Activated CD4-positive, alpha-beta T cell treated with anti-CD3 and anti-CD28 coated beads, Interleukin-2, amount 10 ng/mL, durations not matched to agents 24 days and 14 days (primary cell): Measurements from ENCODE around the gene FREM1. TPM values are rescaled to one million over a fixed set of nuclear protein-coding genes. Genes with fewer than 3 reads are reported as not detected.

Experiments used
- DNase-seq: peaks from one replicate; pipeline ENCODE4 v3.0.0; 2022
- H3K27ac Mint-ChIP-seq: one replicate; pipeline ENCODE4 v1.8.0; 2022; ENCODE audit warnings: mild to moderate bottlenecking, mixed read lengths
- H3K27me3 Mint-ChIP-seq: one replicate; pipeline ENCODE4 v1.8.0; 2022; ENCODE audit warnings: mixed read lengths
- H3K36me3 Mint-ChIP-seq: one replicate; pipeline ENCODE4 v1.8.0; 2022; ENCODE audit warnings: low read depth, mild to moderate bottlenecking, mixed read lengths
- H3K4me1 Mint-ChIP-seq: one replicate; pipeline ENCODE4 v1.8.0; 2021; ENCODE audit warnings: mixed read lengths
- H3K4me3 Mint-ChIP-seq: one replicate; pipeline ENCODE4 v1.8.0; 2022; ENCODE audit warnings: mild to moderate bottlenecking, moderate library complexity, mixed read lengths
- H3K9me3 Mint-ChIP-seq: one replicate; pipeline ENCODE4 v1.8.0; 2021; ENCODE audit warnings: mixed read lengths
- intact Hi-C: fragments of 100-400 bp; cut with micrococcal nuclease; formaldehyde crosslinking; loops from one replicate; pipeline ENCODE4 v1.15.1; 2023
- total RNA-seq: library from RNA; stranded (reverse); gene quantifications from 2 replicates; pipeline ENCODE4 v1.2.3, GENCODE V29; 2022

Gene FREM1
- total RNA-seq, 1 donor from 2014 or later: not detected

GRCh38 chr9:14741369-14741768 is 168.9 kb downstream of the FREM1 start:
- Mint-ChIP-seq H3K4me1 (no peaks in the 10 kb centered on the region), H3K36me3 (no peaks in the 10 kb centered on the region), H3K4me3 (no peak overlapping the region), H3K27me3 (no peaks in the 10 kb centered on the region), H3K9me3 (no peaks in the 10 kb centered on the region), H3K27ac (no peak overlapping the region)
- DNase-seq: no peak
- intact Hi-C loops: no loop called here

DNA sequence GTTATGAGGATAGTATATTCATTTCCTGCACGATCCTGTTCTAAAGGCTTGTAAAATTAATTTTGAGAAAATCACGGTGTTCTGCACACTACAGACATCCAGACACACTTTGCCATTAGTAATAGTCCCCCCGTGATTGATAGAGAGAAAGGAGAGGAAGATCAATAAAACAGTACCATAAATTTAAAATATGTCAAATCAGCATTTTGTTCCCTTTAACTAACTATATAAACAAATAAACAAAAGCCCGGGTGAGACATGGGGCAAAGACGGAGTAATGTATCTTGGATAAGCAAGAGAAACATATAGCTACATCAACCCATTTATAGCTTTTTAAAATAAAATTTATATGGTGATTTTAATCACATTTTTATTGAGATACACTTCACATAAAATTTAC is 177.1 kb downstream of the FREM1 start:
- intact Hi-C loops: no loop called here
- H3K36me3 Mint-ChIP-seq: no peaks in the 10 kb centered on the region
- H3K27me3 Mint-ChIP-seq: peaks cover 3% of the 10 kb centered on the region
- no peak overlapping the region for H3K4me3 Mint-ChIP-seq
- no peaks in the 10 kb centered on the region for H3K4me1 Mint-ChIP-seq
- DNase-seq: no peak
- no peak overlapping the region for H3K27ac Mint-ChIP-seq
- no peaks in the 10 kb centered on the region for H3K9me3 Mint-ChIP-seq

DNA sequence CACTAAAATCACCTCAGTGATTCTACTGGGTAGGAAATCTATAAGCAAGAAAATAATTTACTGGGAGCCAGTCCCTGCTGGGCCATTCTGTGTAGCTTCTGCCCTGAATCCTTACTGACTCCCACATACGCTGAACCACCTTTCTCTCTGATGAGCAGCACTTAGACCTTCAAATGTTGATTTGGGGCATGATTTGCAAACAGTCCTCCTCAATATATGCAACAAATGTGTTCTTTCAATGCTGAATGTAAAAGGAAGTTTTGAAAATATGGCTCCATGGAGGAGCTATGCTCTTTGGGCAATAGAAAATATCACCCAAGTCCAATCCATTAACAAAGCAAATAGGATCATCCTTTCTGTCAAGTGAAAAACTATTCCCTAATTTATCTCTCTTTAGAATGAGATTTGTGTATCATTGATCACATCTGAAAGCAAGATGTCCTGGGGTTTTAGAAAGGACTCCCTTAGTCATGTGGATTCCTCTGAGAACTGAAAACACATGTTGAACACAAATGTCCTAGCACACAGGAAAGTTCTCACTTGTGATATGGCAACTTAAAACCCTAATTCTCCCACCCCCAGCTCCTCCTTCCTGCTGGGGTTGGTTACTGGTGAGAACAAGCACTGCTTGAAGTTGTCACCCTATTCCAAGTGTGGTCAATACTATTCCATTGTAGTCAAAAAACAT is 178.8 kb downstream of the FREM1 start:
- no peak for DNase-seq
- no peaks in the 10 kb centered on the region for H3K36me3 Mint-ChIP-seq
- intact Hi-C loops: no loop called here

DNA sequence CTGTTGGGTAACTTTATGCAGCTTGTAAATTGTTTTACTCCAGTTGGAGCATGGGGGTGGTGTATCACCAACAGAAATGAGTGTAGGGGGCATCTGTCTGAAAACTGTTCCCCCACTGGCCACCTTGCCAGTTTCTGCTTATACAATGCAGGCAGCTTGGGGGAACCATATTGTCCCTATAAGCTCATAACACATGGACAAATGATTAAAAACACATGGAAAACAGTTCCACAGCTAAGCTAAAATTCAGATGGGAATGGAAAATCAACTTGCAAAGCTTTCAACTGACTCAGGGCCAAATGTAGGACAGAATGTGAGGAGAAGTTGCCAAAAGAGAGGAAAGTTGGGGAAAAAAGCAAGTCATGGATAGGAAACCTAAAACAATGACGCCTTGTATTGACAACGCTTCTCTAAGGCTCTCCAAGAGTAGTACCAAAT is 179.7 kb downstream of the FREM1 start:
- no peaks in the 10 kb centered on the region for H3K4me1 Mint-ChIP-seq
- H3K9me3 Mint-ChIP-seq: no peaks in the 10 kb centered on the region
- intact Hi-C loops: no loop called here
- no peak overlapping the region for H3K27ac Mint-ChIP-seq
- H3K36me3 Mint-ChIP-seq: no peaks in the 10 kb centered on the region
- no peak for DNase-seq
- H3K4me3 Mint-ChIP-seq: no peak overlapping the region
- peaks cover 3% of the 10 kb centered on the region for H3K27me3 Mint-ChIP-seq

More for the DNA sequence above, 178.8 kb downstream of the FREM1 start:
- Mint-ChIP-seq H3K4me1 (no peaks in the 10 kb centered on the region), H3K27me3 (peaks cover 3% of the 10 kb centered on the region), H3K27ac (no peak overlapping the region), H3K9me3 (no peaks in the 10 kb centered on the region), H3K4me3 (no peak overlapping the region)

- H3K36me3 Mint-ChIP-seq: no peaks in the 10 kb centered on the region
- no peaks in the 10 kb centered on the region for H3K9me3 Mint-ChIP-seq
- no peak overlapping the region for H3K27ac Mint-ChIP-seq
- peaks cover 6% of the 10 kb centered on the region for H3K27me3 Mint-ChIP-seq
- H3K4me3 Mint-ChIP-seq: no peak overlapping the region
- H3K4me1 Mint-ChIP-seq: no peaks in the 10 kb centered on the region
- DNase-seq: no peak
- intact Hi-C loops: no loop called here
Measured at GRCh38 chr9:14723301-14723700, 186.9 kb downstream of the FREM1 start.

DNA sequence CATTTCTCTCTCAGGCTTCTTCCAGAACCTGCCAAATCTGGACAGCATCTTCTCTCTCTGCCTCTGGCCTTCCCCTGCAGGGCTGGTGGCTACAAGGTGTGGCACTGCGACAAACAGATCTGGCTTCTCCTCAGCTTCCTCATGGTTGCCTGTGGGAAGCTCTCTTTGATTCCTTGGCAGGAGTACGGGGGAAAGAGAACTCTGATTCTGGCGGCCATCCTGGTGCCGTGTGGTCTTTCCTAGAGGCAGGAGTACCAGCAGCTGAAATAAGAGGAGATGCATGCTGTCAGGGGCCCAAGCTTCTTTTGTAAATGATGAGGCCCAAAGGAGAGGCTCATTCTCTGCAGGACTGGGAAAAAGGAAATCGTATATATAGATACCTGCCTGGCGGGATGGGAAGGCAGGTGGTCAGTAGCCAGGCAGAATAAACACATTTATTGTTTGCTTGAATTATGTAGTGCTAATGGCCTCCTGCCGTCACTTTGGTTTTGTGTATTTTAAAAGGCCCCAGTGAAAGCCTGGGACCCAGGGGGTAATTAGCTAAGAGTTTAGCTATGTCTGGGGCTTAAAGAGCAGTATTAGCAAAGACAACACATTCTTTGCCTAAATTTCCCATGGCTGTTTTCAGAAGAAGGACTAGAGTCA is 187.7 kb downstream of the FREM1 start, which contains the start of gene CER1:
CER1 (minus strand) TSS at position 343 of the 645 bp plus-strand sequence; CDS start at position 282, 61 bp downstream.
- no peak within 1 kb of the TSS for H3K27ac Mint-ChIP-seq
- no peak for DNase-seq
- no peak within 1 kb of the TSS for H3K4me3 Mint-ChIP-seq
- peaks cover 7% of the 10 kb centered on the region for H3K27me3 Mint-ChIP-seq
- no peaks in the 10 kb centered on the region for H3K4me1 Mint-ChIP-seq
- no peaks in the 10 kb centered on the region for H3K9me3 Mint-ChIP-seq
- no peaks in the 10 kb centered on the region for H3K36me3 Mint-ChIP-seq
- intact Hi-C loops: no loop called here

DNA sequence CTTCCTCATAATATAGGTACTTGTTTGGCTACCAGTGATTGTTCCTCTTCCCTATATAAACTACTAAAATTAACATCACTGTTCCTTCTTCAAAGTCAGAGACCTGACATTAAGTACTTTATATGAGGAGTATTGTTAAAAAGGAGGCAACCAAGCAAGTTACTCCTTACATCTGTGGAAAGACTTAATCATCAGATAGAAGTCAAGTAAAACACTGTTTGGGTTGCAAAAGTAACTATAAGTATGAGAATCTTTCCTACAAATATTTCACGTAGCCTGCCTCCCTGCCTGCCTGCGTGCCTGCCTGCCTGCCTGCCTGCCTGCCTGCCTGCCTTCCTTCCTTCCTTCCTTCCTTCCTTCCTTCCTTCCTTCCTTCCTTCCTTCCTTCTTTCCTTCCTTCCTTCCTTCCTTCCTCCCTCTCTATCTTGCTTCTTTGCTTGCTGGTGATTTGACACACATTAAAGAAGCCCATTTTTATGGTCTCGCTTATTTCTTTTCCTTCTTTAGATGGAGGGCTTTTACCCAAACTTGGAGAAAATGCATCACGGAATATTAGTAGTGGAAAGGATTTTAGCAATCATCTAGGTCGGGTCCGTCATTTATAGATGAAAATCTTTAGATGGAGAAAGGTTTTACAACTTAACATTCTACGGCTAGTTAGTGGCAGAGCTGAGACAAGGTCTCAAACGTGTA is 190.9 kb downstream of the FREM1 start:
- no peaks in the 10 kb centered on the region for H3K9me3 Mint-ChIP-seq
- H3K4me1 Mint-ChIP-seq: no peaks in the 10 kb centered on the region
- peaks cover 8% of the 10 kb centered on the region for H3K27me3 Mint-ChIP-seq
- H3K4me3 Mint-ChIP-seq: no peak overlapping the region
- intact Hi-C loops: no loop called here
- DNase-seq: no peak
- H3K27ac Mint-ChIP-seq: no peak overlapping the region
- no peaks in the 10 kb centered on the region for H3K36me3 Mint-ChIP-seq

DNA sequence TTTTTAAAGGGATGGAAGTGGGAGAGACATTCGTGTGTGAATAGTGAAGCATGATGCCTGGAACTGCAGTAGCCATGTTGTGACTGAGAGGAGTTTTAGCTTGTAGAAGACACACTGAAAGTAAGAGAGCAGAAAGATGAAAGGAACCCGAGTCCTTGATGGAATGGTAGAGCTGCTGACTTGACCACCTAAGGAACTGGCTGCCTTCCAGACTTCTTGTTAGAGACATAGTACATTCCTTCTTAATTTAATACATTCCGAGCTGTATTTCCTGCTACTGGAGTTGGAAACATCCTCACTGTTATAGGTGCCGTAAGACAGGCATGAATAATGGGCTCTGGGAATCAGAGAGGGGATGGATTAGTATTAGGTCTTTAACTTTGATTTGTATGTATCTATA is 195.1 kb downstream of the FREM1 start:
- intact Hi-C loops: no loop called here
- H3K9me3 Mint-ChIP-seq: no peaks in the 10 kb centered on the region
- H3K36me3 Mint-ChIP-seq: no peaks in the 10 kb centered on the region
- H3K27ac Mint-ChIP-seq: no peak overlapping the region
- no peaks in the 10 kb centered on the region for H3K4me1 Mint-ChIP-seq
- H3K4me3 Mint-ChIP-seq: no peak overlapping the region
- no peak for DNase-seq
- peaks cover 11% of the 10 kb centered on the region for H3K27me3 Mint-ChIP-seq

DNA sequence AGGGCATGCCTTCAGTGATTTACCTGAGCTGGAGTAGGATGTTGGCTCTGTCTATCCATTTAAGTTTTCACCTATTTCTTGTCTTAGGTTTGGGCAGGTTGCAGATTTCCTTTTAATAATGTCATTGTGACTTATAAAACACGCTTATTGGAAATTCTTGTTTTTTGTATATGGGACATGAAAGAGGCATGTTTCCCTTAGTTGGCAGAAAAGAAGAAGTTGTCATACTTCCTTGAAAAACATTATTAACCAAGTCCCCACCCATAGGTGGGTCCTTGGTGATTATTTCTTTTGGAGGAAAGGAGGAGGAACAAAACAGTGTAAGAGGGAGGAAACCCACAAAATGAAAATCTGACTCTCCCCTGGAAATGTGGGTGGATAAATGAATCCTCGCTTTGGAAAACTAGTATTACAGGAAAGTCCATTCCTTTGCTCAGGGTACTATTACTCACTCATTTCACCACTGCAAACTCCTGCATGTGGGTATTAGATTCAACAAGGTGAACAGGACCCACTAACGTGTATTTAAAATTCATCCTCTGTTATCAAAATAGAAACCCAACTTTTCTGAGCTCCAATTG is 197.0 kb downstream of the FREM1 start:
- intact Hi-C loops: no loop called here
- Mint-ChIP-seq H3K27ac (no peak overlapping the region), H3K4me1 (no peaks in the 10 kb centered on the region), H3K9me3 (peaks cover 3% of the 10 kb centered on the region), H3K36me3 (no peaks in the 10 kb centered on the region), H3K27me3 (peaks cover 12% of the 10 kb centered on the region), H3K4me3 (no peak overlapping the region)
- DNase-seq: no peak

GRCh38 chr9:14710804-14711203 is 199.4 kb downstream of the FREM1 start:
- no peak for DNase-seq
- no peaks in the 10 kb centered on the region for H3K4me1 Mint-ChIP-seq

GRCh38 chr9:14706530-14707140 is 203.6 kb downstream of the FREM1 start:
- Mint-ChIP-seq H3K9me3 (peaks cover 29% of the 10 kb centered on the region), H3K4me1 (no peaks in the 10 kb centered on the region), H3K27ac (no peak overlapping the region), H3K36me3 (no peaks in the 10 kb centered on the region), H3K27me3 (peaks cover 17% of the 10 kb centered on the region), H3K4me3 (no peak overlapping the region)
- no peak for DNase-seq
- intact Hi-C loops: no loop called here

More at GRCh38 chr9:14710804-14711203, 199.4 kb downstream of the FREM1 start:
- H3K27ac Mint-ChIP-seq: no peak overlapping the region
- intact Hi-C loops: no loop called here
- H3K36me3 Mint-ChIP-seq: no peaks in the 10 kb centered on the region
- peaks cover 13% of the 10 kb centered on the region for H3K27me3 Mint-ChIP-seq
- H3K9me3 Mint-ChIP-seq: peaks cover 16% of the 10 kb centered on the region
- no peak overlapping the region for H3K4me3 Mint-ChIP-seq

- peaks cover 29% of the 10 kb centered on the region for H3K9me3 Mint-ChIP-seq
- peaks cover 12% of the 10 kb centered on the region for H3K27me3 Mint-ChIP-seq
- H3K4me1 Mint-ChIP-seq: no peaks in the 10 kb centered on the region
- H3K27ac Mint-ChIP-seq: no peak overlapping the region
- no peak overlapping the region for H3K4me3 Mint-ChIP-seq
- no peaks in the 10 kb centered on the region for H3K36me3 Mint-ChIP-seq
- DNase-seq: no peak
- intact Hi-C loops: no loop called here
Measured at GRCh38 chr9:14705079-14705478, 205.1 kb downstream of the FREM1 start.

DNA sequence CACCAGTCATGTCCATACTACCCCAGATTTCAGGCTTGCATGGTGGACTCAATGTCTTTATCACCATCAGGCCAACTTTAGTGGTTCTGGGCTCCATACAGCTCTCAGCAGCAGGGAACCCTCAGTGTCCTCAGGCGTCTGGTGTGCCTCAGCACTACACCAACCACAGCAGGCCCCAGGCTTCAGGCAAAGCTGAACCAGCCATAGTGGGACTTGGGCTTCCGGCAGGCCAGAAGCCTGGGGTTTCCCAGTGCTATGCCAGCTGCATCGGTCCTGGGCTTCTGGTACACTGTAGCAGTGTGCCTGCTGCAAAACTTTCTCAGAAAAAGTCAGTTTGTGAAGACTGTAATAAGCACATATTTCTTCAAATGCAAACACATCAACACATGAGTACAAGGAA is 205.9 kb downstream of the FREM1 start:
- no peak for DNase-seq
- Mint-ChIP-seq H3K36me3 (no peaks in the 10 kb centered on the region), H3K4me1 (no peaks in the 10 kb centered on the region), H3K9me3 (peaks cover 29% of the 10 kb centered on the region), H3K4me3 (no peak overlapping the region), H3K27ac (no peak overlapping the region), H3K27me3 (peaks cover 10% of the 10 kb centered on the region)
- intact Hi-C loops: no loop called here
